GM23338 (cell line): ENCODE data around the gene NAB2. TPM values are rescaled to one million over a fixed set of nuclear protein-coding genes. Genes with fewer than 3 reads are reported as not detected.

Experiments used
- ATAC-seq: fragments of 200-7000 bp; cut with Tn5 transposase; 3 replicates; pipeline ENCODE4 v1.9.1; 2020
- DNase-seq: peaks from one replicate; pipeline ENCODE4 v3.0.0-alpha.2; 2015; ENCODE audit warnings: low spot score
- H2AFZ ChIP-seq: fragments of 200-600 bp; sonication (generic); 2 replicates; pipeline ENCODE4 v1.8.0; 2016; ENCODE audit warnings: antibody characterized with exemption, mild to moderate bottlenecking, moderate library complexity
- H3F3A ChIP-seq: fragments of 200-600 bp; sonication (generic); replicated peaks from 2 replicates; pipeline ENCODE4 v1.8.0; 2017; ENCODE audit warnings: antibody characterized with exemption, mixed run types, low read depth
- H3K27ac ChIP-seq: fragments of 200-600 bp; sonication (generic); 2 replicates; pipeline ENCODE4 v1.6.1; 2016; ENCODE audit warnings: low read depth
- H3K27me3 ChIP-seq: fragments of 200-600 bp; sonication (generic); 2 replicates; pipeline ENCODE4 v1.8.0; 2016; ENCODE audit warnings: mild to moderate bottlenecking, mixed run types, moderate library complexity; ENCODE audit not compliant: insufficient read depth
- H3K36me3 ChIP-seq: fragments of 200-600 bp; sonication (generic); 2 replicates; pipeline ENCODE4 v1.8.0; 2016; ENCODE audit warnings: mild to moderate bottlenecking; ENCODE audit not compliant: insufficient read depth
- H3K4me1 ChIP-seq: fragments of 200-600 bp; sonication (generic); 2 replicates; pipeline ENCODE4 v1.8.0; 2016; ENCODE audit warnings: mild to moderate bottlenecking, moderate library complexity; ENCODE audit not compliant: insufficient read depth
- H3K4me2 ChIP-seq: fragments of 200-600 bp; sonication (generic); 2 replicates; pipeline ENCODE4 v1.7.1; 2017; ENCODE audit warnings: mixed run types
- H3K4me3 ChIP-seq: fragments of 200-600 bp; sonication (generic); 2 replicates; pipeline ENCODE4 v1.6.1; 2016; ENCODE audit warnings: mixed run types
- H3K79me2 ChIP-seq: fragments of 200-600 bp; sonication (generic); replicated peaks from 2 replicates; pipeline ENCODE4 v1.8.0; 2017; ENCODE audit warnings: mild to moderate bottlenecking; ENCODE audit not compliant: insufficient read depth
- H3K9me2 ChIP-seq: fragments of 200-600 bp; sonication (generic); 2 replicates; pipeline ENCODE4 v1.8.0; 2017; ENCODE audit not compliant: insufficient read depth
- H4K20me1 ChIP-seq: fragments of 200-600 bp; sonication (generic); replicated peaks from 2 replicates; pipeline ENCODE4 v1.8.0; 2017; ENCODE audit warnings: mild to moderate bottlenecking; ENCODE audit not compliant: insufficient read depth
- H3K27ac Mint-ChIP-seq: 2 replicates; pipeline ENCODE4 v1.8.0; 2020; ENCODE audit warnings: inconsistent platforms, mild to moderate bottlenecking, moderate library complexity, mixed read lengths
- H3K27me3 Mint-ChIP-seq: 3 replicates; pipeline ENCODE4 v1.8.0; 2022; ENCODE audit warnings: low read depth, mild to moderate bottlenecking, moderate library complexity, mixed read lengths, inconsistent platforms; ENCODE audit not compliant: insufficient read depth, poor library complexity
- H3K36me3 Mint-ChIP-seq: 3 replicates; pipeline ENCODE4 v1.8.0; 2021; ENCODE audit warnings: low read depth, mild to moderate bottlenecking, inconsistent platforms, moderate library complexity, mixed read lengths
- H3K4me1 Mint-ChIP-seq: 3 replicates; pipeline ENCODE4 v1.8.0; 2020; ENCODE audit warnings: mild to moderate bottlenecking, inconsistent platforms, mixed read lengths
- H3K4me3 Mint-ChIP-seq: 3 replicates; pipeline ENCODE4 v1.8.0; 2021; ENCODE audit warnings: moderate library complexity, mild to moderate bottlenecking, inconsistent platforms, mixed read lengths
- H3K9me3 Mint-ChIP-seq: 3 replicates; pipeline ENCODE4 v1.8.0; 2020; ENCODE audit warnings: moderate library complexity, mild to moderate bottlenecking, inconsistent platforms, mixed read lengths
- CREB1 ChIP-seq: fragments of 250-450 bp; sonication (Bioruptor Pico); IDR thresholded peaks from 2 replicates; pipeline ENCODE4 v1.5.0; 2020; ENCODE audit warnings: low read depth, mild to moderate bottlenecking, moderate library complexity
- EZH2 ChIP-seq: fragments of 200-600 bp; sonication (generic); IDR thresholded peaks from one replicate; pipeline ENCODE4 v1.8.0; 2017; ENCODE audit warnings: antibody characterized with exemption, mild to moderate bottlenecking, low read depth; ENCODE audit not compliant: unreplicated experiment
- EZH2phosphoT487 ChIP-seq: fragments of 200-600 bp; sonication (generic); IDR thresholded peaks from one replicate; pipeline ENCODE4 v1.8.1; 2018; ENCODE audit warnings: antibody characterized with exemption; ENCODE audit not compliant: unreplicated experiment
- JUNB ChIP-seq: IDR thresholded peaks from one replicate; pipeline ENCODE4 v1.6.1; 2016; ENCODE audit warnings: antibody characterized with exemption; ENCODE audit not compliant: unreplicated experiment
- NANOG ChIP-seq: IDR thresholded peaks from 2 replicates; pipeline ENCODE4 v1.6.1; 2016; ENCODE audit warnings: antibody characterized with exemption, borderline replicate concordance
- POLR2AphosphoS5 ChIP-seq: IDR thresholded peaks from 2 replicates; pipeline ENCODE4 v1.6.1; 2016; ENCODE audit warnings: antibody characterized with exemption, low read depth
- STAT1 ChIP-seq: IDR thresholded peaks from one replicate; pipeline ENCODE4 v1.6.1; 2016; ENCODE audit warnings: antibody characterized with exemption; ENCODE audit not compliant: unreplicated experiment
- ZNF114 ChIP-seq: fragments of 250-450 bp; sonication (Bioruptor Pico); IDR thresholded peaks from 2 replicates; pipeline ENCODE4 v1.5.0; 2020; ENCODE audit warnings: mild to moderate bottlenecking, moderate library complexity
- ZNF331 ChIP-seq: fragments of 250-450 bp; sonication (Bioruptor Pico); IDR thresholded peaks from 2 replicates; pipeline ENCODE4 v1.5.0; 2020; ENCODE audit warnings: low read depth, mild to moderate bottlenecking, moderate library complexity
- polyA plus RNA-seq: library from polyadenylated mRNA; unstranded; fragments of >200 nt; fragmentation: Nextera tagmentation; extraction: Ambion mirVana; gene quantifications from 2 replicates; pipeline ENCODE4 v1.2.1, GENCODE V29; 2016
- total RNA-seq: library from RNA; depleted of rRNA; stranded (reverse); fragments of >200 nt; shearing (Covaris generic); gene quantifications from 2 replicates; pipeline ENCODE4 v1.2.3, GENCODE V29; 2014
- TF ChIP-seq, protein P1 (sequence below): fragments of 250-450 bp; sonication (Bioruptor Pico); IDR thresholded peaks from 2 replicates; pipeline ENCODE4 v1.5.0; 2020; ENCODE audit warnings: mild to moderate bottlenecking, moderate library complexity
- TF ChIP-seq, protein P2 (sequence below): IDR thresholded peaks from one replicate; pipeline ENCODE4 v1.6.1; 2018; ENCODE audit warnings: antibody characterized with exemption; ENCODE audit not compliant: unreplicated experiment
- TF ChIP-seq, protein P3 (sequence below): IDR thresholded peaks from 2 replicates; pipeline ENCODE4 v1.6.1; 2016; ENCODE audit warnings: antibody characterized with exemption
- TF ChIP-seq, protein P4 (sequence below), 2 experiments: fragments of 200-600 bp in 1 of 2; sonication (generic) in 1 of 2; conservative IDR thresholded peaks; 2 replicates each; pipeline versions ENCODE4 v1.5.1 to v1.6.1; 2016 to 2017; ENCODE audit warnings: antibody characterized with exemption in 2 of 2, low read depth in 2 of 2, mild to moderate bottlenecking in 2 of 2, moderate library complexity in 1 of 2

NAB2 gene
- total and polyA plus RNA-seq, 2 experiments from 2014 or later, result 6.5 to 19.8 TPM

DNA sequence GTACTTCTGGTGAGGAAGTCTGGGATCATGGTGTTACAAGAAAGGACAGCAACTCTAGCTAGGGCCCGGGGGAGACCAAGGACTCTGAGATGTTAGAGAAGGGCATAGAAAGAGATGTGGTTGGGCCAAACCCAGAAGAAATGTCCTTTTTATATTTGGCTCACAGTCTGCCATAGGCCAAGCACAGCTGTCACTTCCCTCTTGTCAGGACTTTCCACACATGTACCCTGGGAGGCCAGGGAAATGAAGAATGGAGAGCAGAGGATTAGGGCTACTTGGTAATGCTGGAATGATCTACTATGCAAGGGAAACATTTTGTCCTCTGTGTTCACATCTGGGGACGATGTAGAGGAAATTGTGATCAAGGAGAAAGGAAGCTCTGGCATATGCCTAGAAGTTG, 48.2 kb upstream of the NAB2 start:
- H3K27ac Mint-ChIP-seq, result no peak overlapping the region
- H3K4me1 Mint-ChIP-seq, result peaks cover 5% of the 10 kb centered on the region

More for the DNA sequence above, 48.2 kb upstream of the NAB2 start:
- Histone ChIP-seq H3F3A (no peaks in the 10 kb centered on the region), H3K27me3 (no peaks in the 10 kb centered on the region), H4K20me1 (no peaks in the 10 kb centered on the region), H3K9me2 (peaks cover 10% of the 10 kb centered on the region), H3K4me3 (no peak overlapping the region), H3K4me2 (no peak overlapping the region), H3K27ac (no peak overlapping the region), H2AFZ (no peak overlapping the region), H3K4me1 (no peaks in the 10 kb centered on the region), H3K79me2 (no peaks in the 10 kb centered on the region), H3K36me3 (no peaks in the 10 kb centered on the region)
- no peaks in the 10 kb centered on the region for H3K9me3 Mint-ChIP-seq
- no peaks in the 10 kb centered on the region for H3K36me3 Mint-ChIP-seq
- ATAC-seq, result no peak
- H3K27me3 Mint-ChIP-seq, result peaks cover 5% of the 10 kb centered on the region
- H3K4me3 Mint-ChIP-seq, result no peak overlapping the region
- TF ChIP-seq, protein P1, sequence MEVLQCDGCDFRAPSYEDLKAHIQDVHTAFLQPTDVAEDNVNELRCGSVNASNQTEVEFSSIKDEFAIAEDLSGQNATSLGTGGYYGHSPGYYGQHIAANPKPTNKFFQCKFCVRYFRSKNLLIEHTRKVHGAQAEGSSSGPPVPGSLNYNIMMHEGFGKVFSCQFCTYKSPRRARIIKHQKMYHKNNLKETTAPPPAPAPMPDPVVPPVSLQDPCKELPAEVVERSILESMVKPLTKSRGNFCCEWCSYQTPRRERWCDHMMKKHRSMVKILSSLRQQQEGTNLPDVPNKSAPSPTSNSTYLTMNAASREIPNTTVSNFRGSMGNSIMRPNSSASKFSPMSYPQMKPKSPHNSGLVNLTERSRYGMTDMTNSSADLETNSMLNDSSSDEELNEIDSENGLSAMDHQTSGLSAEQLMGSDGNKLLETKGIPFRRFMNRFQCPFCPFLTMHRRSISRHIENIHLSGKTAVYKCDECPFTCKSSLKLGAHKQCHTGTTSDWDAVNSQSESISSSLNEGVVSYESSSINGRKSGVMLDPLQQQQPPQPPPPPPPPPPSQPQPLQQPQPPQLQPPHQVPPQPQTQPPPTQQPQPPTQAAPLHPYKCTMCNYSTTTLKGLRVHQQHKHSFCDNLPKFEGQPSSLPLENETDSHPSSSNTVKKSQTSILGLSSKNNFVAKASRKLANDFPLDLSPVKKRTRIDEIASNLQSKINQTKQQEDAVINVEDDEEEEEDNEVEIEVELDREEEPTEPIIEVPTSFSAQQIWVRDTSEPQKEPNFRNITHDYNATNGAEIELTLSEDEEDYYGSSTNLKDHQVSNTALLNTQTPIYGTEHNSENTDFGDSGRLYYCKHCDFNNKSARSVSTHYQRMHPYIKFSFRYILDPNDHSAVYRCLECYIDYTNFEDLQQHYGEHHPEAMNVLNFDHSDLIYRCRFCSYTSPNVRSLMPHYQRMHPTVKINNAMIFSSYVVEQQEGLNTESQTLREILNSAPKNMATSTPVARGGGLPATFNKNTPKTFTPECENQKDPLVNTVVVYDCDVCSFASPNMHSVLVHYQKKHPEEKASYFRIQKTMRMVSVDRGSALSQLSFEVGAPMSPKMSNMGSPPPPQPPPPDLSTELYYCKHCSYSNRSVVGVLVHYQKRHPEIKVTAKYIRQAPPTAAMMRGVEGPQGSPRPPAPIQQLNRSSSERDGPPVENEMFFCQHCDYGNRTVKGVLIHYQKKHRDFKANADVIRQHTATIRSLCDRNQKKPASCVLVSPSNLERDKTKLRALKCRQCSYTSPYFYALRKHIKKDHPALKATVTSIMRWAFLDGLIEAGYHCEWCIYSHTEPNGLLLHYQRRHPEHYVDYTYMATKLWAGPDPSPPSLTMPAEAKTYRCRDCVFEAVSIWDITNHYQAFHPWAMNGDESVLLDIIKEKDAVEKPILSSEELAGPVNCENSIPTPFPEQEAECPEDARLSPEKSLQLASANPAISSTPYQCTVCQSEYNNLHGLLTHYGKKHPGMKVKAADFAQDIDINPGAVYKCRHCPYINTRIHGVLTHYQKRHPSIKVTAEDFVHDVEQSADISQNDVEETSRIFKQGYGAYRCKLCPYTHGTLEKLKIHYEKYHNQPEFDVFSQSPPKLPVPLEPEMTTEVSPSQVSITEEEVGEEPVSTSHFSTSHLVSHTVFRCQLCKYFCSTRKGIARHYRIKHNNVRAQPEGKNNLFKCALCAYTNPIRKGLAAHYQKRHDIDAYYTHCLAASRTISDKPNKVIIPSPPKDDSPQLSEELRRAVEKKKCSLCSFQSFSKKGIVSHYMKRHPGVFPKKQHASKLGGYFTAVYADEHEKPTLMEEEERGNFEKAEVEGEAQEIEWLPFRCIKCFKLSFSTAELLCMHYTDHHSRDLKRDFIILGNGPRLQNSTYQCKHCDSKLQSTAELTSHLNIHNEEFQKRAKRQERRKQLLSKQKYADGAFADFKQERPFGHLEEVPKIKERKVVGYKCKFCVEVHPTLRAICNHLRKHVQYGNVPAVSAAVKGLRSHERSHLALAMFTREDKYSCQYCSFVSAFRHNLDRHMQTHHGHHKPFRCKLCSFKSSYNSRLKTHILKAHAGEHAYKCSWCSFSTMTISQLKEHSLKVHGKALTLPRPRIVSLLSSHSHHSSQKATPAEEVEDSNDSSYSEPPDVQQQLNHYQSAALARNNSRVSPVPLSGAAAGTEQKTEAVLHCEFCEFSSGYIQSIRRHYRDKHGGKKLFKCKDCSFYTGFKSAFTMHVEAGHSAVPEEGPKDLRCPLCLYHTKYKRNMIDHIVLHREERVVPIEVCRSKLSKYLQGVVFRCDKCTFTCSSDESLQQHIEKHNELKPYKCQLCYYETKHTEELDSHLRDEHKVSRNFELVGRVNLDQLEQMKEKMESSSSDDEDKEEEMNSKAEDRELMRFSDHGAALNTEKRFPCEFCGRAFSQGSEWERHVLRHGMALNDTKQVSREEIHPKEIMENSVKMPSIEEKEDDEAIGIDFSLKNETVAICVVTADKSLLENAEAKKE (CRISPR knock-in tag), result no peak
- TF ChIP-seq, protein P2, sequence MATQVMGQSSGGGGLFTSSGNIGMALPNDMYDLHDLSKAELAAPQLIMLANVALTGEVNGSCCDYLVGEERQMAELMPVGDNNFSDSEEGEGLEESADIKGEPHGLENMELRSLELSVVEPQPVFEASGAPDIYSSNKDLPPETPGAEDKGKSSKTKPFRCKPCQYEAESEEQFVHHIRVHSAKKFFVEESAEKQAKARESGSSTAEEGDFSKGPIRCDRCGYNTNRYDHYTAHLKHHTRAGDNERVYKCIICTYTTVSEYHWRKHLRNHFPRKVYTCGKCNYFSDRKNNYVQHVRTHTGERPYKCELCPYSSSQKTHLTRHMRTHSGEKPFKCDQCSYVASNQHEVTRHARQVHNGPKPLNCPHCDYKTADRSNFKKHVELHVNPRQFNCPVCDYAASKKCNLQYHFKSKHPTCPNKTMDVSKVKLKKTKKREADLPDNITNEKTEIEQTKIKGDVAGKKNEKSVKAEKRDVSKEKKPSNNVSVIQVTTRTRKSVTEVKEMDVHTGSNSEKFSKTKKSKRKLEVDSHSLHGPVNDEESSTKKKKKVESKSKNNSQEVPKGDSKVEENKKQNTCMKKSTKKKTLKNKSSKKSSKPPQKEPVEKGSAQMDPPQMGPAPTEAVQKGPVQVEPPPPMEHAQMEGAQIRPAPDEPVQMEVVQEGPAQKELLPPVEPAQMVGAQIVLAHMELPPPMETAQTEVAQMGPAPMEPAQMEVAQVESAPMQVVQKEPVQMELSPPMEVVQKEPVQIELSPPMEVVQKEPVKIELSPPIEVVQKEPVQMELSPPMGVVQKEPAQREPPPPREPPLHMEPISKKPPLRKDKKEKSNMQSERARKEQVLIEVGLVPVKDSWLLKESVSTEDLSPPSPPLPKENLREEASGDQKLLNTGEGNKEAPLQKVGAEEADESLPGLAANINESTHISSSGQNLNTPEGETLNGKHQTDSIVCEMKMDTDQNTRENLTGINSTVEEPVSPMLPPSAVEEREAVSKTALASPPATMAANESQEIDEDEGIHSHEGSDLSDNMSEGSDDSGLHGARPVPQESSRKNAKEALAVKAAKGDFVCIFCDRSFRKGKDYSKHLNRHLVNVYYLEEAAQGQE, result no peak
- no peak for TF ChIP-seq JUNB
- no peak for TF ChIP-seq ZNF114 (CRISPR knock-in tag)
- no peak for TF ChIP-seq ZNF331 (CRISPR knock-in tag)
- TF ChIP-seq EZH2phosphoT487, result no peak
- TF ChIP-seq STAT1, result no peak
- no peak for TF ChIP-seq CREB1 (CRISPR knock-in tag)
- no peak for TF ChIP-seq EZH2
- TF ChIP-seq NANOG, result no peak
- TF ChIP-seq, protein P3, sequence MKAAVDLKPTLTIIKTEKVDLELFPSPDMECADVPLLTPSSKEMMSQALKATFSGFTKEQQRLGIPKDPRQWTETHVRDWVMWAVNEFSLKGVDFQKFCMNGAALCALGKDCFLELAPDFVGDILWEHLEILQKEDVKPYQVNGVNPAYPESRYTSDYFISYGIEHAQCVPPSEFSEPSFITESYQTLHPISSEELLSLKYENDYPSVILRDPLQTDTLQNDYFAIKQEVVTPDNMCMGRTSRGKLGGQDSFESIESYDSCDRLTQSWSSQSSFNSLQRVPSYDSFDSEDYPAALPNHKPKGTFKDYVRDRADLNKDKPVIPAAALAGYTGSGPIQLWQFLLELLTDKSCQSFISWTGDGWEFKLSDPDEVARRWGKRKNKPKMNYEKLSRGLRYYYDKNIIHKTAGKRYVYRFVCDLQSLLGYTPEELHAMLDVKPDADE, result no peak
- TF ChIP-seq, protein P4, sequence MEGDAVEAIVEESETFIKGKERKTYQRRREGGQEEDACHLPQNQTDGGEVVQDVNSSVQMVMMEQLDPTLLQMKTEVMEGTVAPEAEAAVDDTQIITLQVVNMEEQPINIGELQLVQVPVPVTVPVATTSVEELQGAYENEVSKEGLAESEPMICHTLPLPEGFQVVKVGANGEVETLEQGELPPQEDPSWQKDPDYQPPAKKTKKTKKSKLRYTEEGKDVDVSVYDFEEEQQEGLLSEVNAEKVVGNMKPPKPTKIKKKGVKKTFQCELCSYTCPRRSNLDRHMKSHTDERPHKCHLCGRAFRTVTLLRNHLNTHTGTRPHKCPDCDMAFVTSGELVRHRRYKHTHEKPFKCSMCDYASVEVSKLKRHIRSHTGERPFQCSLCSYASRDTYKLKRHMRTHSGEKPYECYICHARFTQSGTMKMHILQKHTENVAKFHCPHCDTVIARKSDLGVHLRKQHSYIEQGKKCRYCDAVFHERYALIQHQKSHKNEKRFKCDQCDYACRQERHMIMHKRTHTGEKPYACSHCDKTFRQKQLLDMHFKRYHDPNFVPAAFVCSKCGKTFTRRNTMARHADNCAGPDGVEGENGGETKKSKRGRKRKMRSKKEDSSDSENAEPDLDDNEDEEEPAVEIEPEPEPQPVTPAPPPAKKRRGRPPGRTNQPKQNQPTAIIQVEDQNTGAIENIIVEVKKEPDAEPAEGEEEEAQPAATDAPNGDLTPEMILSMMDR (conservative IDR thresholded peaks at IDR 0.05; ENCODE audit: low read depth in 2 of 2), result no peak
- TF ChIP-seq POLR2AphosphoS5, result no peak
- no peak for DNase-seq
